DMS 273 (cell line): Measurements from ENCODE around the gene CPA2.
"Not testable (repeated sequence)": the region's sequence is repeated elsewhere in the genome, so short reads cannot be mapped to it uniquely, and the experiment has no call there.

ENCODE experiments used
- DNase-seq: peaks from one replicate; lab custom pipeline; 2025; ENCODE audit not compliant: unreplicated experiment; lab: John Stamatoyannopoulos, UW

CPA2 gene

DNA sequence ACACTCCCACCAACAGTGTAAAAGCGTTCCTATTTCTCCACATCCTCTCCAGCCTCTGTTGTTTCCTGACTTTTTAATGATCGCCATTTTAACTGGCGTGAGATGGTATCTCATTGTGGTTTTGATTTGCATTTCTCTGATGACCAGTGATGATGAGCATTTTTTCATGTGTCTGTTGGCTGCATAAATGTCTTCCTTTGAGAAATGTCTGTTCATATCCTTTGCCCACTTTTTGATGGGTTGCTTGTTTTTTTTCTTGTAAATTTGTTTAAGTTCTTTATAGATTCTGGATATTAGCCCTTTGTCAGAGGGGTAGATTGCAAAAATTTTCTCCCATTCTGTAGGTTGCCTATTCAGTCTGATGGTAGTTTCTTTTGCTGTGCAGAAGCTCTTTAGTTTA is 17.0 kb upstream of the CPA2 start:
- not testable (repeated sequence) for DNase-seq

DNA sequence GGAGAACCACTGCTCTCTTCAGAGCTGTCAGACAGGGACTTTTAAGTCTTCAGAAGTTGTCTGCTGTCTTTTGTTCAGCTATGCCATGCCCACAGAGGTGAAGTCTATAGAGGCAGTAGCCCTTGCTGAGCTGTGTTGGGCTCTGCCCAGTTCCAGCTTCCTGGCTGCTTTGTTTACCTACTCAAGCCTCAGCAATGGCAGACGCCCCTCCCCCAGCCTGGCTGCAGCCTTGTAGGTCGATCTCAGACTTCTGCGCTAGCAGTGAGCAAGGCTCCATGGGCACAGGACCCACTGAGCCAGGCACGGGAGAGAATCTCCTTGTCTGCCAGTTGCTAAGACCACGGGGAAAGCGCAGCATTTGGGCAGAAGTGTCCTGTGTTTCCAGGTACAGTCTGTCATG is 12.1 kb upstream of the CPA2 start:
- DNase-seq = no peak

DNA sequence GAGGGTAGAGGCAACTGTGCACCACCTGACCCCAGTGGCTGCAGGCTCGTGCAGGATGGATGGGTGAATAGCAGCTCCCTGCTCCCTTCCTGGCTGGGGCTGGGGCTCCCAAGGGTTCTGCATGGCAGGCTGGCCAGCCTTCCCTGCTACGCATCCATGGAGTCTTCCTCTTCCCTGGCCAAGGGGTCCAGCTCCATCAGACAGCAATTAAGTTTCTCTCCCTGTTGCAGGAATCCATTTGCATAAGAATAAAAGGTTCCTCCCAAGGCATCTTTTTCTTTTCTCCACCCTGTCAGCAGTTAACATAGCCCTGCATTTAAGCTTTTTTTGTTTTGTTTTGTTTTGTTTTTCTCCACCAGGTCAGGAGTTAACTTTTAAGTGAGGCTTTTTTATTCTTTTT is 10.0 kb upstream of the CPA2 start:
- no peak for DNase-seq

DNA sequence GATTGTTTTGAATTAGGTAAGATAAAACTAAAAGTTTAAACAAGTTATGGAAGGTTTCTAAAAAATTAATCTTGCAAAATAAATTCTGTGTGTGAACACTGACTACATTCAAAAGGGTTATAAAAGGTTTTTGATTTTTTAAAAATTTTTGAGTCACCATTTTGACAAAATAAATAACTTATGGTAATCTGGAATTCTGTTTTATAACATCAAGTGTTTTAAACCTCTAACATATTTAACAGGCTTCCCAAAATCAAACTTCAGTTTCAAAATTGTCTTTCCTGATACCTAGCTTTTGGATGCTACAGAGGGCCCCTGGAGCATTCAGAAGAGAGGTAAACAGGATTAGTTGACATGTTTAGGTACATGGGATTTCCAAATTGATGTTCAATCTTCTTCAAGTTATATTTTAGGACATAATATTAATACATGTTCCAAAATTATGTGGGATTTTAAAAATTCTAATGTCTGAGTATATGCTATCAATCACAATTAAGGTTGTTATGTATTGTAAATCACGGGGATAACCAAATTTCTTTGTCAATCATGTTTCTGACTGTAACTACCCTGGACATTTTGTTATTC is 8.1 kb upstream of the CPA2 start:
- no peak for DNase-seq

DNA sequence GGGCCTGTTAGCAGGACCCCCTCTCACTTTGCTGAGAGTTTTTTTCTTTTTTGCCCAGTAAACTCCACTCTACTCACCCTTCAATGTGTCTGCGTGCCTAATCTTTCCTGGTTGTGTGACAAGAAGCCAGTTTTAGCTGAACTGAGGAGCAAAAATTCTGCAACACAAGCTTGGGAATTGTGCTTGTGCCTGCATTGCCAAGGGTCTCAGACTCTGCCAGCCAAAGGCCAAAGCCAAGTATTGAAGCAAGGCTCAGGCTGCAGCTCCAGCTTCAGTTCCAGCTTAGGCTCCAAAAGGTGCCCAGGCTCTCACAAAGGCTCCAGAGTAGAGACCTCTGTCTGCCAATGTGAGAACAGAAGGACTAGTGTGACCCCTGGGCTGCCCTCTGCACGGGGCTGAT is 4.2 kb upstream of the CPA2 start:
- no peak for DNase-seq

DNA sequence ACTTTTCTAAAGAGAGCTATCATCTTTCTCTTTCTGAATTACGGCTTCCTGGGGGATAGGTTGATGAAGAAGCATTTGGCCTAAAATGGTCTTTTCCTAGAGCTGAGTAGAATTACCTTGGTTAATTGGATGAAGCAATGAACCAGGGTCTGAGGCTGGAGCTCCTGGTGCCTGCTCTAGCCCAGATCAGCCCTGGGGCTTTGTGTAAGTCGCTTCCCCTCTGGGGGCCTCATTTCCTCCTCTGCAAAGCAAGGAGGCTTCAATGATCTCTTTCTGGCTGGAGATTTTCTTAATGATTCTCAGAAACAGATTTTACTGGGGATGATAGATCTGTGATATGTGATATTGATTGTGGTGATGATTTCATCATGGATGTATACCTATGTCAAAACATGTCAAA is 3.5 kb upstream of the CPA2 start:
- DNase-seq = no peak

DNA sequence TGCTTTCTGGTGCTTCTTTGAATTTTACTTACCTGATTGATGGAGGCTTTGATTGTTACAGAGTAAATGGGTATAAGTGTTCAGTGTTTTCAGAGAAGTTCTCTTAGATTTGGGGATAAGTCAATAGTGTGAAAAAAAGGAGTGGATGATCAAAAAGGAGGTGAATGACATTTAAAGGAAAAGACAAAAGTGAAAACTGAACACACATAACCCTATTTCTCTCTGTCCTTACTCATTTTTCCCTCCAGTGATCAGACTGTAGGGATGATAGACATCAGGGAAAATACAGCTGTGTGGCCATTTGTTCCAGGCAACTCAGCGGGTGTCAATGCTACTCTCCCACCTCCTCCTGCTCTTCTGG is 278 bp downstream of the CPA2 start:
- no peak for DNase-seq

DNA sequence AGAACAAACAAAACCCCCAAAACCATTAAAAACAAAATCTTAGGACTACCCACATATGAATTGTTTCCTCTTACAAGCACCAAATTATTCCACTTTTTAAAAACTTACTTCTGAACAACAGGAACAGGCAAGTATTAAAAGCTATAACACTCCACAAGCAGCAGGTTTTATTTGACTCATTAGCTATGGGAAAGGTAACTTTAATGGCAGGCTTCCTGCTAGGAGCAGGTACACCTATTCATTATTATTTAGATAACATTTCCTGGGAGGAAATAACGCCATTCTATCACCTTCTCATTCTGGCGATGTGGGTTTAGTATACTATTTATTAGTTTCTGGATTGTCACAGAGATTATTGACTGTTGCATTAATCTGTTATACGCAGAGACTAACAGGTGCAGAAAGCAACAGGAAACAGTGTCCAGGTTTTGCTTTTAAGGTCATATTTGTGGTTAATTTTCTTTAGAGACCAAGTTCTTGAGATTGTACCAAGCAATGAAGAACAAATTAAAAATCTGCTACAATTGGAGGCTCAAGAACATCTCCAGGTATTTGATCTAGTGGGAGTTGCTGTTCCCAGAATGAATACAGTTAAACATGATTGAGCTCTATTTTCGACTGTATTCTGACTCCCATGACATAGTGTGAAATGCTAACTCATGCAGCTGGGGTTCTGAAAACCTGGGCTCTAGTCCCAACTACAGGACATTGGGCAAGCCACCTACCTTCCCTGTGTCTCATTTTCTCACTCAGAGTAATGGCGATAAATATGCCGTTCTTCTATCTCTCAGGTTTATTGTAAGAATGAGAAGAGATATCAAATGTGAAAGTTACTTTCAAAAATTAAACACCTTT is 2.0 kb downstream of the CPA2 start:
- DNase-seq = no peak

DNA sequence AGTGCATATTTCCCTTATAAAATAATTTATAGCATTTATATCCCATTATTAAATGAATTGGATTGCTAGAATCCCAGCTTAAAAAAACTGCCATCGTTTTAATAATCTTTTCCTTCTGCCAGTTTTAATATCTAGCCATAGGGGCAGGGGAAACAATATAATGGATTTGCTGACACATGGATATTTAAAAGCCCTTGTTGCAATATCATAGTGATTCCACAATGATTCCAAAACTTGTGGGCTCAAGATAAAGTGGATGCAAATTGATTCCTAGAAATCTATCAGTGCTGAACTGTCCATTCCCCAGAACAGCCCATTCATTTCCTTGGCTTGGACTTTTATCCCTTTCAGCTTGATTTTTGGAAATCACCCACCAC is 2.6 kb downstream of the CPA2 start:
- DNase-seq = no peak

DNA sequence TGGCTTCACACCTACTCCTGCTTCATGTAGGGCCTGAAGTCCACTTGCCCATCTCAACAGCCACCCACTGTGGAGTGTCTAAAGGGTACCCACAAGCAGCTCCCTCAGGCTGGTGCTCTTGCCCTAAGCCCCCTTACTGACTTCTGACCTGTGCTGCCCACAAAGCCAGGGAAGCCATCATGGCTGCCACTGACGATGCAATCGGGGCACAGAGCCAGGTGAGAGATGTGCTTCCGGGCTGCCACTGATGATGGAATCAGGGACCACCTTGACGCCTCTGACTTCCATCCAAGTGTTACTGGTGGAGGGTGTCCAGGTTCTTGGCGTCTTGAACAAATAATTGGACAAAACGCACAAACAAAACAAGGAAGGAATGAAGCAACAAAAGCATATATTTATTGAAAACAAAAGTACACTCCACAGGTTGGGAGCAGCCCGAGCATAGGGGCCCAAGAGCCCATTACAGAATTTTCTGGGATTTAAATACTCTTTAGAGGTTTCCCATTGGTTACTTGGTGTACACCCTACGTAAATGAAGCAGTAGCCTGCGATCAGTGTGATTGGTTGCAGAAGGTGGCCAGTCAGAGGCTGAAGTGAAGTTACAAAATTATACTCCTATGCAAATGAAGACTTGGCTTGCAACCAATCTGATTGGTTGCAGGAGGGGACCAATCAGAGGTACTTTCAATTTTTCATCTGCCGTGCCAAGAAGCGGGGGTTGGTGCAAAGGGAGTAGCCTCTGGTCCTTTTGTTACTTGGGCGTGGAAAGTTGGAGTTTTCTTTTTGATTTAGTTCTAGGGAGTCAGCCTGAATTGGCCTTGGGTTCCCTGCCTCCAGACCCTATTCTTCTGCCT is 4.5 kb downstream of the CPA2 start:
- DNase-seq = peak; percentile 86

DNA sequence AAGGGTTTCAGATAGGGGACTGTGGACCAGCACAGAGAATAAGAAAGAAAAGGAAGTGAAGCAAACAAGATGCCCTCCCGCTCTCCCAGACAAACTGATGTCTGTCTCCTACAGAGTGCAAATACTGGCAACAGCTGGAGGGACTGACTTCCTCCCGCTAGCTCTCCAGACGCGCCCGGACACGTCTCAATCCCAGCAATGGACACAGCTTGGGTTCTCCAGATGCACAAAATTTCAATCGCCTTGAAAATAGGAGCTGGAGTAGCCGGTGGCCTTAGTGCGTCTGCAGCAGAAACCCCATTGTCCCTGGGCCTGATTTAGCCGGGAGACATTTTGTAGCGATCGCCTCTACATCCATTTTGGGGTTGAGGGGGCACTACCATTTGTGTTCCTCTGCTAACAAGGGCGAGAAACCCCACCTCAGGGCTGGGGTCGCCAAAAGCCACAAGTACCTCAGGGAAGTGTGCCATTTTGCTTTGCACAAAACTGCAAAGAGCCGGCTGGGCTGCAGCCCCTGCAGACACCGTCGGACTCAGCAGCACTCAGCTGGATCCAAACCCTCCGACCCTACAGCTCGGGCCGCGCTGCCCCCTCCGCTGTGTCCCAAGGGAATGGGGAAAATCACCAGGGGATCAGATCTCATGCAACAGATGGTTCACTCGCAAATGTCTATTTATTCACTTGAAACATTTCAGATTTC is 5.9 kb downstream of the CPA2 start:
- DNase-seq = peak; percentile 98

DNA sequence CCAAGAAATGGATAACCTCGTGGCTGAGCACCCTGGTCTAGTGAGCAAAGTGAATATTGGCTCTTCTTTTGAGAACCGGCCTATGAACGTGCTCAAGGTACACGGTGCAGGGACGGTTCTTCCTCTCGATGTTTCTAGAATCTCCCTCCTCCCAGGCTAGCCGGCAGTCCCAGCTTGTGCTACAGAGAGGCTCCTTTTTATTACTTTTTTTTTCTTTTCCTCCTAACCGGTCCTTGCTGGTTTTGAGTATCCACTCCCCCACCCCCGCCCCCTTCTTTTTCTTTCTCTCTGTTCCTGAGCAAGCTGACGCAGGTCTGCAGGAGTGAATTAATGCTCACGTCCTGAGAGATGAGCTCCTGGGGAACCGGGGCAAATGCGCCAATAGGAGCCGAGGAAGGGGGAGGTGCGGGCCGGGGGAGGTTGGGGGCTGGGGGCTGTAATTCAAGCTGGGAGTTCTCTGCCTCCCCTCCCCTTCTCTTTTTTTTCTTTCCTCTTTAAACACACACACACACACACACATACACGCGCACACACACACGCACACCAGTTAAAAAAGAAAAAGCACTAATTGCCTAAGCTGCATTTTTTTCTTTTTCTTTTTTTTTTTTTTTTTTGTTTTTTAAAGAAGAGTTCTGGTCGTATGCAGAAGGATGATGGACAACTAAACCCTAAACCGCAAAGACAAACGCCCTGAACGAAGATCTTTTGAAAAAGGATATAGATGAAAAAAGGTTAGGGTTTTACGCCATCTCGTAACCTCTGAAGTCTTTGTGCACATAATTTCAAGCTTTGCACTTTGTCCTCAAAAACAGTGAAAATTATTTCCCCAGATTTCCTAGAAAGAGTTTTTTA is 6.6 kb downstream of the CPA2 start:
- DNase-seq = peak; percentile 99

DNA sequence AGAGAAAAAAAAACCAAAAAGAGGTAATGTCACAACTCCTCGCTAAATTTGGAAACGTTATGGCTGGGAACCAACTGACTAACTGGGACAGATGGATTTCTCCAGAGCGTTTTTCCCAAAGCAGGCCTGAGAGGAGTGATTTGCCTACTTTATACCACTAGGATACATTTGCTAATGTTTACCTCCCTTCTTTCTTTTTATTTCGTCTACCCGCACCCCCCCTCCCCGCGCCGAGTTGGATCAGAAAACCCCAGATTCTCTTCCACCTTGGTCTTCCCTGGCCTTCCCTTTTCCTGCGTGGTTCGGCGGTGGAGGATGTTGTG is 7.2 kb downstream of the CPA2 start:
- peak; percentile 96 for DNase-seq

DNA sequence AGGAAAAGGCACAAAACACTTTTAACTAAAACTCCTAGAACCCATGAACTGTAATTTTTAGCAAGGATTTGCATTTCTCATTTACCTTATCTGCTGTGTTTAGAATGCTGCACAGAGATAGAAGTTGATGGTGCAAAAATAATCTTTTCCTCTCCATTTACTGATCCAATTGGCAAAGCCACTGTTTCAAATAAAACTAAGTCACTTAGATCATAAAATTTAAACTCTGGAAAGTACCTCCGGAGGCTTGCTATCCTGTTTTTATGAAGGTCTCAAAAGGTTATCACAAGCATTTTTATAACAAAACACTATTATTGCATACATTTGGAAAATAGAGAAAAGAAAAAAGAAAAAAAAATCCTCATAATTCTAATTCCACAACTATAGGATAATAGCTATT is 7.6 kb downstream of the CPA2 start:
- no peak for DNase-seq

DNA sequence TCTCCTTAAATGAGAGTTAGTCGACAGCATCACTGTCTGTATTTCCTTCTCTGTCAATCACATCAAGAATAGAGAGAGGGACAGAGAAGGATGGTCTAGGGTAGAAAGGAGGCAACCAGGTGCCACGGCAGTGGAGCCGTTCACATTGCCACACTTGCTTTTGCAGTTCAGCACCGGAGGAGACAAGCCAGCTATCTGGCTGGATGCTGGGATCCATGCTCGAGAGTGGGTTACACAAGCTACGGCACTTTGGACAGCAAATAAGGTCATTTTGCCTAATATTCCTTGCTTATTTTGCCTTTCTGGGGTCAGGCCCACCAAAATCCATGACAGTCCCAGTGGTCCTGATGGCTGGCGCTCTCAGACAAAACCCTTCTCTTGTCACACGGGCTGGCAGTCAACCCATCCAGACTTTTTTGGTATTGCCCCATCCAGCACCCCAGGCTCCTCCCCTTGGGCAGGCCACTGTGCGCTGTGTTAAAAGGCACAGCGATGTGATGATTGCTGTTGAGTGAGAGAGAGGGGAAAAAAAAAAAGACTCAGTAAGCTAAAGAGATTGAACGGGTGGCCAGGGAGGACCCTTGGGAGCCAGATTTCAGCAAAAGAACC is 8.4 kb downstream of the CPA2 start:
- DNase-seq = peak; percentile 77

DNA sequence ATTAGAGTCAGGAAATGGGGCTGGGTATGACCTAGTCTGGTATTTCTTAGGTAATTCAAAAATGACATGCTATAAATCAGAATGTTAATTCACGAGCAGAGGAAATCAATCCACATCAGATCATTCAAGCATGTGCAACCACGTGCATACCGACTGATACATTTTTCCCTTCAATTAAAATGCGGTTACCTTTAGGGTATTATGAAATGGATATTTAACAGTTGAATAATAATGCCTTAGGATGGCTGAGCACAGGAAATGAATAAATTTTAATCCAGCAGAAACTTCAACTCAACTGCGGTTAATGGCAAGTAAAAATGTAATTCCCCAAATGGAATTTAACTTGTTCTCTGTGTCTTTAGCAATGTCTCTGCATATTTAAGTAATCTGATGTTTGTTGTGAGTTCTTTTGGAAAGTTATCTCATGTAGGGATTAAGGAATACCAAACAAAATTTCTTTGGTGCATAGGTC is 9.2 kb downstream of the CPA2 start:
- DNase-seq = peak; percentile 47

DNA sequence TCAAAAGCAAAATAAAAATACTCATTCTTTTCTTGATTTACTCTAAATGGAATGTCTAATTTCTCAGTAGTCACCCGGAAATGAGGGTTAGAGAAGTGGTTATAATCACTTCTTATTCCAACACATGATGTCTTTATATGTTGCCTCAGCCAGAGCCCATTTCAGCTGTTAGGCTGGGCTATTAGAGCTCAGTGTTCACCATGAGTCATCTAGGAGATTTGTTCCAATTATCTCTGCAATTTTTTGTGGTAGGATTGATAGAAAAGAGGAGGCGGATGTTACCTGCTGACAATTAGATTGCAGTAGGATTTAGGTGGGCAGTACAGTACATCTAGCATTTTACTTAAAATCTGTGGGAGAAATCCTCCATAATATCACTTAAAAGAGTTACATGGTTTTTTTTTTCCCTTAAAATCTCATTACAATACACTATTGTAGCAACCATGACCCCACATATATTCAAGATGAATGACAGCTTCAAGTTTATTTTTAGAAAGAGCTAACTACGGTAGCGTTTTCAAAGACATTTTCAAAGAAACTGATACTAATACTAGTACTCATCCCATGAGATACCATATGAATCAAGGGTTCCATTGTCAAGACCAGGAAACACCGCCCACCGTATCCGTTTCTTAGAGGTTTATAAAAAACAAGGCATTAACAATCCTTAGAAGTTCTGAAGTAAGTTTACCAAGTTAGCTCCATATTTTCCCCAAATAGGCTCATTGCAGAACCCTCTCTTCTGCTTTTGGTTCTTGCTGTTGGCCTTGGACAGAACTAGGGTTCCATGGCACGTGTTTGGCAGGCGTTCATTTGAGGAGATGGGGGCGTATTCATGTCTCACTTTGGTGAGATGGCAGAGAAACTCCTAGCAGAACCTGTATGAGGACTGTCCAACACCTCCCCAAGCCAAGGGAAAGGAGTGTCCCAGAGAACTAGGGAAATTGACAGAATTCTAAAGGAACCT is 10.4 kb downstream of the CPA2 start:
- peak; percentile 22 for DNase-seq

DNA sequence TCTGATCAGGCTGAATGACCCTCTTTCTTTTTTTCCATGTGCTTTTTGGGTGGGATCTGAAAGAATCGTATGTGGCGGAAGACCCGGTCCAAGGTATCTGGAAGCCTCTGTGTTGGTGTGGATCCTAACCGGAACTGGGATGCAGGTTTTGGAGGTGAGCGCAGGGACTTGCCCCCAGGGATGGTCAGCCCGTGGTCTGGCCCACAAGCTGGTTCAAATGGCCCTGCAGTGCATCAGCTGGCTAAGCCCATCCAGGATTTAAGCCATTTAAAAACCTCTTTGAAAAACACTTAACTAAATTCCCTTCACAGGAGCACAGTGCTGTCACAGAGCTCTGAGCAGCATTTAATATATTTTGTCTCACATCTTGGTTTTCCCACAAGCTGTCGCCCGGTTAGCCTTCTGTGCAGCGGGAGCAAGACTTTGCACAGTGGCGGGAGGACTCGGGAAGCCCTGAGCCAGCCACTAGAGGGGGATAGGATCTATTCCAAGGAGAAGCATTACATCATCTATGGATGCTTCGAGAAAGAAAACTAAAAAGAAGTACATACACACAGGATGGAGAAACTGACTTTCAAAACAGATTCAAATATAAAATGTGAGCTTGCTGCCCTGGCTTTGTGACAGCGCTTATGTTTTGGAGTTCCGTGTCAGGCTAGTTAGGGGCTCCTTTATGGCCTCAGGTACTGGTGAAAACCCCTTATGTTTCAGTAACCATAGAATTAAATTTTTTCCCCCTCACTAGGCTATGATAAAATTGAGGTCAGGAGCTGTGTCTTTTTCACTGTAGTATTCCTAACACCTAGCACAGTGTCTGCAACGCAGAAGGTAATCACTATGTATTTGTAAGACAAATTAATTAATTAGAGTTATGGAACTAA is 11.3 kb downstream of the CPA2 start:
- peak; percentile 93 for DNase-seq
